ENCODE results near the gene USO1. TPM values are rescaled to one million over a fixed set of nuclear protein-coding genes. Genes with fewer than 3 reads are reported as not detected.
"Not testable (repeated sequence)": the region's sequence is repeated elsewhere in the genome, so short reads cannot be mapped to it uniquely, and the experiment has no call there.

The USO1 gene
- total RNA-seq, 1 experiment from 2014 or later: 38.1 TPM

DNA sequence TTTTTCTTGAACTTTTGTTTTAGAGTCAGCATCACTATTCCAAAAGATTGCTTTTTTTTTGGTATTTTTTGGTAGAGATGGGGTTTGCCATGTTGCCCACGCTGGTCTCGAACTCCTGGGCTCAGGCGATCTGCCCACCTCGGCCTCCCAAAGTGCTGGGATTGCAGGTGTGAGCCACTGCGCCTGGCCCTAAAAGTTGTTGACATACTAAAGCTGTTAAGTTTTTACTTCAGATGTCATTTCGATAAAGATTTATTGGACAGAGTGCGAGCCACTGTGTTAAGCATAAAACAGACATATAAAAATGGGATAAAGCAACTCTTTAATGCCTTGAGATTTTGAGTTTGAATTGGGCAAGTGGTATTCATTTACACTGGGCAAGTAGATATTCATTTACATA is 28.3 kb downstream of the USO1 start:
- DNase-seq (ENCODE audit: low read depth): no peak

DNA sequence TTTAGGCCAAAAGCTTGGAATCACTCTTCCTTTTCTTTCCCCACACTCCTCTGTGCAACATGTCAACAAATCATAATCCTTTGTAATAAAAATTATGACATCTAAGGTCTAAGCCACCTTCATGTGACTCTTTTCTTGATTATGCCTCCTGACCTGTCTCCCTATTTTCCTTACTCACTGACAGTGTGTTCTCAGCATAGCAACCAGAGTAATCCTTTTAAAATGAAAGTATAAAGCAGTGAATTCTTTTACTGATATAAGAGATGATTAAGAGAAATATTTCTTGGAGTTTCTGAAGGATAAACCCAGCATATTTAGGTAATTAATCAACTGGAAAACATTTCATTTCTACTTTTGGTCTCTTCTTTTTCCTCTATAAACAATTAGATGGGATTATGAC is 44.7 kb downstream of the USO1 start:
- DNase-seq (ENCODE audit: low read depth): no peak

DNA sequence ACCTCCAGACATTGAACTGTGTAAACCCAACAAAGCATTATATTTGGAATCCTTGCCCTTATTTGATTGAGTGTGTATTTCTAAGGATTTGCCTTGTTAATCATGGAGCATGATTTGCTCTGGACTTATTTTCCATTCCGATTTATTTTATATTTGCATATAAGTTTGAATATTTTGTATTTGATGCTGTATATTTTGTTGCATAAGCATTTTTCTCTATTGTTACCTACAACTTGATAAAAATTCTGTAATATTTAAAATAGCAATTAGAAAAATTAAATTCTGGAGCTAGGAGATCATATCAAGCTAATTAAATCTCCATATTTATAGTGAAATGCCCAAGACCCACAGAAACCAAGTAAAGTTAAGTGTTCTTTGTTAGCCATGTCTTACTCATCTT is 47.2 kb downstream of the USO1 start:
- DNase-seq (ENCODE audit: low read depth): no peak

DNA sequence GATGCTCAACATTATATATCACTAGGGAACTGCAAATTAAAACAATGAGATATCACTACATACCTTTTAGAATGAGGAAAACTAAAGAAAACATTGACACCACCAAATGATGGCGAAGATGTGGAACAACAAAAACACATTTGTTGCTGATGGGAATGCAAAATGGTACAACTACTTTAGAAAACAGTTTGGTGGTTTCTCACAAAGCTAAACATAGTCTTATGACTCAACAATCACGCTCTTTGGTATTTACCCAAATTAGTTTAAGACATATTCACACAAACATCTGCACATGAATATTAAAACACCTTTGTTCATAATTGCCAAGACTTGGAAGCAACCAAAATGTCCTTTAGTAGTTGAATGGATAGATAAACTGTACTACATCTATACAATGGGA is 53.2 kb downstream of the USO1 start:
- DNase-seq (ENCODE audit: low read depth): no peak

DNA sequence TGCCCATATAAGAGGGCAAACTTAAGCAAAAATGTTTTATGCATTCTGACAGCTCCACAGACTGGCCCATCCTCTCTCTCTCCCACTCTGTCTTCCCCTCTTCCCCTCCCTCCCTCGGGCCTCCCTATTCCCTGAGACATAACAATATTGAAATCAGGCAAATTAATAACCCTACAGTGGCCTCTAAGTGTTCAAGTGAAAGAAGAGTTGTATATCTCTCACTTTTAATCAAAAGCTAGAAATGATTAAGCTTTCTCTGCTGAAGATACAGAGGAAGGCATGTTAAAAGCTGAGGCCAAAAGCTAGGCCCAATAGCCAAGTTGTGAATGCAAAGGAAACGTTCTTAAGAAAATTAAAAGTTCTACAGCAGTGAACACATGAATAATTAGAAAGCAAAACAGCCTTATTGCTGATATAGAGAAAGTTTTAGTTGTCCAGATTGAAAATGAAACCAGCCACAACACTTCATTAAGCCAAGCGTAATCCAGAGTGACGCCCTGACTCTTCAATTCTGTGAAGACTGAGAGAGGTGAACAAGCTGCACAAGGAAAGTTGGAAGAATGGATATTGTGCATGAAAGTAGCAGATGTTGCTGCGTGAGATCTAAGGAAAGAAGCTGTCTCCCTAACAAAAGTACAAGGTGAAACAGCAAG is 54.9 kb downstream of the USO1 start:
- no peak for DNase-seq (ENCODE audit: low read depth)

DNA sequence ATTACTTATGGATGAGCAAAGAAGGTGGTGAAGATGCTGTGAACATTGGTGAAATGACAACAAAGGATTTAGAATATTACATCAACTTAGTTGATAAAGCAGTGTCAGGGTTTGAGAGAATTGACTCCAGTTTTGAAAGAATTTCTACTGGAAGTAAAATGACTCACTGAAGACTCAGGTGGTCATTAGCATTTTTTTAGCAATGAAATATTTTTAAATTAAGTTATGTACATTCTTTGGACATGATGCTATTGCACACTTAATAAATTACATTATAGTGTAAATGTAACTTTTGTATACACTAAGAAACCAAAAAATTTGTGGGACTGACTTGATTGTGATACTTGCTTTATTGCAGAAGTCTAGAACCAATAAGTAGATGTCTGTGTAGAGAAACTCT is 56.9 kb downstream of the USO1 start:
- DNase-seq (ENCODE audit: low read depth): no peak

DNA sequence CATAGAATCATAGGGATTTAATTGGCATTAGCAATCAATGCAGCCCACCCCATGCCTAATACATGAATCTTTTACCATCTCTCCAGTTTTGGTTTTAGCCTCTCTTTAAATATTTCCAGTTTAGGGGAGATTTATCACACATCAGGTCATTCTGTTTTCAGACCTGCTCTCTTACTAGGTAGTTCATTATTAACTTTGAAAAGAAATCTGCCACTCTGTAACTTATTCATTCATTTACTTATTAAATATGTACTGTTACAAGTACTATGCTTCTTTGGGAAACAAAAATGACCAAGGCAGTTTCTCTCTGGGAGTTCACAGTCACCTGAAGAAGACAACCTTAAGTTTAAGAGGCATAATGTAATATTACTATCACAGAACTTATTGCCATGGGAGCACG is 62.1 kb downstream of the USO1 start:
- DNase-seq (ENCODE audit: low read depth): no peak

DNA sequence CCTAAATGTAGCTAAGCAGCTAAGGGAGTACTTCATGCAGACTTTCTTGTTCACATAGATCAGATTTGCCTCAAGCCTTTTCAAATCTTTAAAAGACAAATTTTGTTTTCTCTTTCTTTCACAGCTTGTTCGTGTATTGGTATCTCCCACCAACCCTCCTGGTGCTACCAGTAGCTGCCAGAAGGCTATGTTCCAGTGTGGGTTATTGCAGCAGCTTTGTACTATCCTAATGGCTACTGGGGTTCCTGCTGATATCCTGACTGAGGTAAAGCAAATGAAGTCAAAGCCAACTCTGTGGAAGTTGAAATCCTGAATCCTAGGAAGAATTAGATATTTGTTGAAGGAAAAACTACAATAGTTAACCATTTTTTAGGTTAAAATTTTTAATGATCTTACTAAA is 62.6 kb downstream of the USO1 start:
- no peak for DNase-seq (ENCODE audit: low read depth)

DNA sequence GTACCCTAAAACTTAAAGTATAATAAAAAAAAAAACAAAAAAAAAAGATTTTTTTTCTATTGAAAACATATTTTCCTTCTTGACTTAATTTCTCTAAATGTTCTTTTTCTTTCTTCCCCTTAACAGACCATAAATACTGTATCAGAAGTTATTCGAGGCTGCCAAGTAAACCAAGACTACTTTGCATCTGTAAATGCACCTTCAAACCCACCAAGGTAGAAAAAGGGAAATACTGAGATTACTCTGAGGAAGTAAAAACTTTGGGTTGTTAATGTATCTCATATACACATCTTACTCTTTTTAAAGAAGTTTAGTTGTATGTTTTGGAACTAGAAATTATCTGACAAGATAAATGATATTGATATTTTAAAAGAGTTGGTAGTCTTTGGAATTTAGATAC is 65.6 kb downstream of the USO1 start:
- no peak for DNase-seq (ENCODE audit: low read depth)

DNA sequence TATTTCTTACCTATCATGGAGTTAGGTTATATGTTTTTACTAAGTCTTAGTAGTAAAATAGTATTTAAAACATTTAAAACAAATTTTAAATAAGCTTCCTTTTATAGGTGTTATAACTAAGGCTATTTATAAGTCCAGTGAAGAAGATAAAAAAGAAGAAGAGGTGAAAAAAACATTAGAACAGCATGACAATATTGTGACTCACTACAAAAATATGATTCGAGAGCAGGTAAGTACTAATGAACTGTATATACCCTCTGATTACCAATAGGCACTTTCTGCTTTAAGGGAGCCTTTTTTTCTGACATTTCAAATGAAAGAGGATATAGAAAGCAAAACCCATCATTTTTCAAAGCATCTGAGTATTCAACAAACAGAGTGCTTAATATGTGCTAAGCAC is 76.6 kb downstream of the USO1 start:
- DNase-seq (ENCODE audit: low read depth): no peak

DNA sequence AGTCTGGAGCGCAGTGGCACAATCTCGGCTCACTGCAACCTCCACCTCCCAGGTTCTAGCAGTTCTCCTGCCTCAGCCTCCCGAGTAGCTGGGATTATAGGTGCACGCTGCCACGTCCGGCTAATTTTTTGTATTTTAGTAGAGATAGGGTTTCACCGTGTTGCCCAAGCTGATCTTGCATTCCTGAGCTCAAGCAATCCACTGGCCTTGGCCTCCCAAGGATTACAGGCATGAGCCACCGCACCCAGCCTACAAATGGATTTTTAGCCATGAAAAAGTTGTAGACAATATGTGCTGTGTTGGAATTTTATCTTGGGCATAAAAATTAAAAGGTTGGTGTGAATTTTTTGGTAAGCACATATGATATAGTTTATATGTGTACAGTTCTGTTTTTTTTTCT is 81.7 kb downstream of the USO1 start:
- not testable (repeated sequence) for DNase-seq (ENCODE audit: low read depth)

DNA sequence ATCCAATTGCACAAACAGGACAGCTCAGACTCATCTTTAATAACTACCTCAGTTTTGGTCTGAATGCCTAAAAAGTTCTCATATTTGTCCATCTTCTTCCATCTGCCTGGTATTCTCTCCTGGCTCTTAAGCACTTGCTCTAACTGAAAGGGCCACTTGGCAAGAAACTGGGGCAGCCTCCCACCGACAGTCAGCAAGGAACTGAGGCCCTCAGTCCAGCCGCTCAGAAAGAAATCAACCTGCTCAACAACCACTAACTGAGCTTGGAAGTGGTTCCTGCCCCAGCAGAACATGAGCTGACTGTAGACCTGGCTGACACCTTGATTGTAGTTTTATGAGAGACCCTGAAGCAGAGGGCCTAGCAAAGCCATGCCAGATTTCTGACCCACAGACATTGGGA is 93.5 kb downstream of the USO1 start:
- no peak for DNase-seq (ENCODE audit: low read depth)

DNA sequence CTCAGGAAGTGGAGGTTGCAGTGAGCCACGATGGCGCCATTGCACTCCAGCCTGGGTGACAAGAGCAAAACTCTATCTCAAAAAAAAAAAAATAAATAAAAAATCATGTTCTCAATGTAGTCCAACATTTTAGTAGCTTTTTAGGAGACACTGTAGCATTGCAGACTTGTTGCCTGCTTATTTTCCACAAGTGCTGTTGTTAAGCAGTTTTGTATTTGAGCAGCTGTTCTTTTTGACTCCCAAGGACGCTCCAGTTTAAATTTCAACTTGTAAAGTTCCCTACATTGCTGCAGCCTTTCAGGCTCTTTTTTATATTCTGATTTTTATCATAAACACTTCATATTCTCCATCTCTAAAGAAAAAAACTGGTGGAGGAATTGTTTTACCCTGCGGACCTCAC is 94.7 kb downstream of the USO1 start:
- DNase-seq (ENCODE audit: low read depth): no peak

DNA sequence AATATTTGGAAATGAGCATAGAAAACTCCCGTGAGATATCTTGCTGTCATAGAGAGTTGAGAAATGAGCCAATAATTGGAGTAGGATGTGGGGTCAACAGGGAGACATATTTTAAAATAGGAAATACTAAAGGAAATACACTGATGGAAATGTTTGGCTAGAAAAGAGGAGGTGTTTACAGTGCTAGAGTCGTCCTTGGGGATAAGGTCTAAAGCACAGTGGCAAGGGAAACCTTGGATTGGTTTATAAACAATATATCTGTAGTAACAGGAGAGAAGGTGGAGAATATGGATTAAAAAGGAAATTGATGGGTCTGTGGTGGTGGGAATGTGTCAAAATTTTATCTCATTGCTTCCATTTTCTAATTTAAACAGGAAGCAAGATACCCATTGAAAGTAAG is 95.8 kb downstream of the USO1 start:
- DNase-seq (ENCODE audit: low read depth): no peak

DNA sequence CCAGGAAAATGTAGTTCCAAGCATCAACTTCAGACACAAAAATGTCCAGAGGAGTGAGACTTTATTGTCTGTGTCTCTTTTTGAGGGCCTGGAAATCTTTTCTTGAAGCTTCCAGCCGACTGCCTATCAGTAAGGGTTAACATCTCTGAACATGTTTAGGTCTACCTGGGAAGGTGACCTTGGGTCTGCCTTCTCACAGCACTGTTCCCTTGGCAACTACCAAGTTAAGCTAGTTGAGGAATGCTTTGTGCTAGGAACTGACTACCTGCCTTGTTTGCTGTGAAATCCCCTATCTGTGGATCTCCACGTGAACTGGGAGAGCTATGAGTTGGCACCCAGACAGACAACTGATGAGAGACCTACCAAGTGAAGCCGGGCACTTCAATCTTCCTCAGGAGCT is 96.3 kb downstream of the USO1 start:
- no peak for DNase-seq (ENCODE audit: low read depth)

DNA sequence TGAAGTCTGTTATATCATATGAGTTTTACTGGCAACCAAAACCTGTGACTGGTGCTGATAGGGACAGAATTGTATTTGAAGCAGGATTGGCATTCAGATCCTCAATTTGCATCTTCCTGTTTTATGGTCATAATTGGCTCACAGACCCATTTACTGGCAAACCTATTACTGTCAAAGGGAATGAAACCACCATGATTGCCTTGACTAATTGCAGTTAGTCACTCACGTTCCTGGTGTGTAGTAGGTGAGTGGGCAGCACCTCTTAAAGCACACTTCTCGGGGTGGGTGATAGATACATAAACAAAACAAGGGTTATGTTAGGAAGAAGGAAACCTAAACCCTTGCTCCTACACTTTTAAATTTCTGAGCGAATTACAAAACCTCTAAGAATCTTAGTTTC is 96.8 kb downstream of the USO1 start:
- DNase-seq (ENCODE audit: low read depth): no peak

DNA sequence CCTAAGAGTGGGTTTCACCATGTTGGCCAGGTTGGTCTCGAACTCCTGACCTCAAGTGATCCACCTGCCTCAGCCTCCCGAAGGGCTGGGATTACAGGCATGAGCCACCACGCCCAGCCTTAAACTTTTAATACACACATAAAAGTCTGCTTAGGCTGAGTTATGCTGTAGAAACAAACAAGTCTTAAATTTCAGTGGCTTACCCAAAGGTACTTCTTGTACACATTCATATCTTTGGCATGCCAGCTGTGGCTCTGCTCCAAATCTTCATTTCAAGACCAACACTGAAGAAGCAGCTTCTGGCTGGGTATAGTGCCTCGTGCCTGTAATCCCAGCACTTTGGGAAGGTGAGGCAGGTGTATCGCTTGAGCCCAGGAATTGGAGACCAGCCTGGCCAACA is 97.6 kb downstream of the USO1 start:
- peak; percentile 5 for DNase-seq (ENCODE audit: low read depth)

DNA sequence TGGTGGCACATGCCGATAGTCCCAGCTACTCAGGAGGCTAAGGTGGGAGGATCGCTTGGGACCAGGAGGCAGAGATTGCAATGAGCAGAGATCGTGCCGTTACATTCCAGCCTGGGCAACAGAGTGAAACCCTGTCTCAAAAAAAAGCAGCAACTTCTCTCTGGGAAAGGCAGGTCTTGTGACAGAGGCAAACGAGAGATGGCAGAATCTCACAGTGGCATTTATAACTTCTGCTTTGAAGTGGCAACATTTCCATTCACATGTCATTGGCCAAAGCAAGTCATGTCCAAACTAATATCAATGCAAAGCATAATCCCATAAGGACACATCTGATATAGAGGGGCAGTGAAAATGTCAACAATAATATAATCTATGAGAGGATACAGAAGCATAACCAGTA is 98.0 kb downstream of the USO1 start:
- no peak for DNase-seq (ENCODE audit: low read depth)

DNA sequence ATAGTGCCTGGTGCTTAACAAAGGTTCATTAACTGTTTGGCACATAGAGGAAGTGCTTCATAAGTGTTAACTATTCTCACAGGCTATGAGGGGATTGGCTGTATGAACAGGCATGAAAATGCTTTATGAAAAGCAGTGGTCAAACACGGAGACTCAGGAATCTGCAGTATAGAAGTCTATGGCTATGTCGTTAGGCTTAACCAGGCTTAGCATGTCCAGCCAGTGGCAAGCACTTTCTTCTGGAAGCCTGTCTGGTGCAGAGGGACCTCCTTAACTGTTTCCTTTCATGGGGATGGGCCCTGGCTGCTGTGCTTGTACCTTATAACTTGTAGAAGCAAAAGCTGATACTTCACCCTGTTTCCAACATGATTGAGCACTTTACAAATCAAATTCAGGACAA is 99.4 kb downstream of the USO1 start:
- no peak for DNase-seq (ENCODE audit: low read depth)

DNA sequence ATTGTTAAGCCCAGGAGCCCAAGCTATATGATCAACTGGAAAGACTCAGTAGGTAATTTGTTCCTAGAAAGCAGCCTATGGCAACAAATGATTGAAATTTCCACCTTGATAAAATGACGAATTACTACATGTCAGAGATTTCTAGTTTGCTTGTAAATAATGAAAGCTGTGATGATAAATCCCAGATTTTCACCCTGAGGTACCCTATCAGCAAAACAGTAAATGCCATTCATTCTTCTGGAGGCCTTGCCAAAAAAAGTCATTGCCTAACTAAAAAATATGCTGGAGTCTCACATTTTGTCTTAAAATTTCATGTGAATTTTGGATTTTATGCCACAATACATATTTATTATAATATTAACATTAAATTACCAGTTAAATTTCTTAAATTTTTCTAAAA is 106.5 kb downstream of the USO1 start:
- no peak for DNase-seq (ENCODE audit: low read depth)

DNA sequence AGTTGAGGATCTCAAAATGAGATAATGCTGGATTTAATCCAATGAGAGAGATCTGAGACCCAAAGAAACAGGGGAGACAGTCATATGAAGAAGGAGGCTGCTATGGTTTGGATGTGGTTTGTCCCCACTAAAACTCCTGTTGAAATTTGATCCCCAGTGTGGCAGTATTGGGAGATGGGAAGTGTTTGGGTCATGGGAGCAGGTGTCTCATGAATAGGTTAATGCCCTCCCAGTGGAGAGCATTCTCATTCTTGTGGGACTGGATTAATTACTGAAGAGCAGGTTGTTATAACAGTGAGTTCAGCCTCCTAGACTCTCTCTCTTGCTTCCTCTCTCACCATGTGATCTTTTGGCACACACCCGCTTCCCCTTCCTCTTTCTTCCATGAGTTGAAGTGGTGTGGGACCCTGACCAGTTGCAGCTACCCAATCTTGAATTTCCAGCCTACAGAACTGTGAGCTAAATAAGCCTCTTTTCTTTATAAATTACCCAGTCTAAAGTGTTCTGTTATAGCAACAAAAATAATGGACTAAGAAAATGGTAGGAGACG is 107.6 kb downstream of the USO1 start:
- no peak for DNase-seq (ENCODE audit: low read depth)

DNA sequence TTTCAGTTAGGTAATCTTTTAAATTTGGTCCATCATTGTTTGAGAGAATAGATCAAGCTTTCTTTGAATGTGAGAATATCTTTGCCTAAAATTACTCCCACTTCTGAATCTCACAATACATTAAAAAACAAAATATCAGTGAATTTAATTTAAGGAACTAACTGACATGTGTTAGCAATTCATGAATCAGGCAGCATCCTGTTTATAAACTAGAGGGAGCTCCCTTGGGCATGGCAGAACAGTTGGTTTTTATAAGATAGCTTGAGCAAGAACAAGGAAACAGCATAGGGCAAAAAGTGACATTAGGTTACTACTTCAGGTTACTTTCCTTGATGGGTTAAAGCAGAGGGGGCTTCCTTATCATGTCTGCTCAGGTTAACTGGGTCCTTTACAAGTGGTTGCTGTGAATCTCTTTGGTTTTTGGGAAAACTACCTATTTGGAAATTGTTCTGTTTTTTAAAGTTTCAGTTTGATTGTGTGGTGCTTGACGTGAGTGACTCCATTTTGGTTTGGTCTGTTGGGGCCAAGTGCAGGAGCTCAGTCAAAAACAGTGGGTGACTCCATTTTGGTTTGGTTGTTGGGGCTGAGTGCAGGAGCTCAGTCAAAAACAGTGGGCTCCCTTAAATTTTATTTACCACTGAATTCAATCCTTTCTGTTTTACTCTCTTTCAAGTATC is 109.9 kb downstream of the USO1 start:
- DNase-seq (ENCODE audit: low read depth): no peak

DNA sequence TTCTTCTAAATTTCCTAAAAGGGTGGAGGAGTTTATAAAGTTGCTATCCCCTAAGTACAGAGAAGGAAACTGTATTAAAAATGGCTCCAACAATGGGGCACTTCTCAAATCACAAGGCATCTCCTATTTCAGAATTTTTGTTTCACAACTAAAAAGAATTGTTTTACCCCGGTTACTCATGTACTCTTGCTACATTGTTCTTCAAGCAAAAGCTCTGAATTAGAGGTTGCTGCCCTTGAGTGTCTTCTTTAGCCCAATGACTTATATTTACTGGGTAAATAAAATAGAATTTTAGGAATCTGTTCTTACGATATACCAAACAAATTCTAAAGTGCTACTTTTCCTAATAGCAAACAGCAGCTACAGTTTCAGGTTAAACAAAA is 110.4 kb downstream of the USO1 start:
- no peak for DNase-seq (ENCODE audit: low read depth)

All from Daoy (cell line).